Nephron progenitor cell (in vitro differentiated cells): Measurements from ENCODE around the gene HCRTR2.

Experiments
- DNase-seq: peaks from one replicate; pipeline ENCODE4 v3.0.0; 2021
- H3K27ac Mint-ChIP-seq: 2 replicates; pipeline ENCODE4 v1.8.0; 2021; ENCODE audit warnings: mild to moderate bottlenecking, moderate library complexity, mixed read lengths
- H3K27me3 Mint-ChIP-seq: 2 replicates; pipeline ENCODE4 v1.8.0; 2021; ENCODE audit warnings: mild to moderate bottlenecking, low read depth, mixed read lengths; ENCODE audit not compliant: poor library complexity
- H3K36me3 Mint-ChIP-seq: 2 replicates; pipeline ENCODE4 v1.8.0; 2021; ENCODE audit warnings: low read depth, mixed read lengths
- H3K4me1 Mint-ChIP-seq: 2 replicates; pipeline ENCODE4 v1.8.0; 2021; ENCODE audit warnings: mixed read lengths
- H3K4me3 Mint-ChIP-seq: 2 replicates; pipeline ENCODE4 v1.8.0; 2021; ENCODE audit warnings: mild to moderate bottlenecking, moderate library complexity, mixed read lengths
- H3K9me3 Mint-ChIP-seq: 2 replicates; pipeline ENCODE4 v1.8.0; 2021; ENCODE audit warnings: mild to moderate bottlenecking, moderate library complexity, mixed read lengths
- CTCF ChIP-seq: fragments of 200-600 bp; sonication (generic); IDR thresholded peaks from 2 replicates; pipeline ENCODE4 v1.5.0; 2021; ENCODE audit warnings: antibody characterized with exemption

The HCRTR2 gene

GRCh38 chr6:55327169-55327568, 152.9 kb downstream of the HCRTR2 start, which contains the start of gene GFRAL:
Gene GFRAL (plus strand): TSS chr6:55327469. CDS start chr6:55327555, 86 bp downstream.
- Mint-ChIP-seq H3K36me3 (no peaks in the 10 kb centered on the region), H3K4me3 (no peak within 1 kb of the TSS)

More at GRCh38 chr6:55327169-55327568, 152.9 kb downstream of the HCRTR2 start, which contains the start of gene GFRAL:
- no peaks in the 10 kb centered on the region for H3K4me1 Mint-ChIP-seq
- no peaks in the 10 kb centered on the region for H3K27me3 Mint-ChIP-seq
- no peak within 1 kb of the TSS for H3K27ac Mint-ChIP-seq
- no peak for DNase-seq
- no peaks in the 10 kb centered on the region for H3K9me3 Mint-ChIP-seq
- no peak for TF ChIP-seq CTCF
